ENCODE measurements around the gene SUN5.
A peak's percentile ranks its signal among the peaks of the same experiment; 100 is the strongest.

The SUN5 gene

DNA sequence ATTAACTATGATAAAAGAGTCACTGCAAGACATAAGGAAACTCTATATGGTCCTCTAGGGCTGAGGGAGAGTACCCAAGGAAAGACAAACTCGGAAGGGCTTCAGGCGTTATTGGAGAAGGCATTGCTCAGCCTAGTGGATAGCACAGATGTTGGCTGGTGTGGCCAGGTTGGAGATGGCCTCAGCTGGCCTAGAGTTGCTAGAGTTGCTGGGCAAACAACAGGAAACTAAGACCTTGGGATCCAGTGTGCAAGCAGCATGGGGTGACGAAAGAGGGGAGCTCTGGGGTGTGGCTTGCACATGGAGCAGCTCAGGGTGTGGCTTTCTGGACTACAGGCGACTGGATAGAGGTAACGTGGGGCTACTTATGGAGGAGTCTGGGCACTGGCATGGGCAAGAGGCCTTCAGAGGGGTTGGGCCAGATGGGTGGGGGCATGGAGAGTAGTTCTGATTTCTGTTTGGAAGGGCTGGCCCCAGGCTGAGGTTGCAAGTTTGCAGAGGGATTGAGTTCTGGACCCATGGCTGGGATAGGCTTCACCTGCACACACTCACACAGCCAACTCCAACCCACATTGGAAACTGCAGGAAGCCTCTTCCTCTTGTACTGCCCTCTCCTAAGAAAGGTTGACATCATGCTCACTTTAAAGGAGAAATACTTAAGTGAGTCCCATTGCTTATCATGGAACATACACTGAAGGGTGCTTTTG, 22.0 kb upstream of the SUN5 start:
- DNase-seq = no peak

- DNase-seq = no peak
Observed at GRCh38 chr20:33025318-33025876, 21.2 kb upstream of the SUN5 start.

- no peak for DNase-seq
Observed at GRCh38 chr20:33024609-33025317, 20.5 kb upstream of the SUN5 start.

DNA sequence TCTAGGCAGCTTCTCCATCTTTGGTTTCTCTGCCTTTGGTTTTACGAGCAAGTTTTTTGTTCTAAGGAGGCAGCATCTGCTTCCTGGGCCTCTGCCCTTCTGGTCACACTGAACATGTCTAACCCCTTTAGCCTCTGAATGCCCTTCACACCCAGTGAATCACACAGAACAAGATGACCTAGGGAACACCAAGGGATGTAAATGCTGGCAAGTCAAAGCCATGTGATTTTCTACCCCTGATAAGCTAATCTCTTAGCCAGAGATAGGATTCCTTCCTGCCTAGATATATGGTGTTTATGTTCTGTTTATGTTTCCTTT, 20.0 kb upstream of the SUN5 start:
- no peak for DNase-seq

GRCh38 chr20:33023439-33024242, 19.4 kb upstream of the SUN5 start:
- no peak for DNase-seq

DNA sequence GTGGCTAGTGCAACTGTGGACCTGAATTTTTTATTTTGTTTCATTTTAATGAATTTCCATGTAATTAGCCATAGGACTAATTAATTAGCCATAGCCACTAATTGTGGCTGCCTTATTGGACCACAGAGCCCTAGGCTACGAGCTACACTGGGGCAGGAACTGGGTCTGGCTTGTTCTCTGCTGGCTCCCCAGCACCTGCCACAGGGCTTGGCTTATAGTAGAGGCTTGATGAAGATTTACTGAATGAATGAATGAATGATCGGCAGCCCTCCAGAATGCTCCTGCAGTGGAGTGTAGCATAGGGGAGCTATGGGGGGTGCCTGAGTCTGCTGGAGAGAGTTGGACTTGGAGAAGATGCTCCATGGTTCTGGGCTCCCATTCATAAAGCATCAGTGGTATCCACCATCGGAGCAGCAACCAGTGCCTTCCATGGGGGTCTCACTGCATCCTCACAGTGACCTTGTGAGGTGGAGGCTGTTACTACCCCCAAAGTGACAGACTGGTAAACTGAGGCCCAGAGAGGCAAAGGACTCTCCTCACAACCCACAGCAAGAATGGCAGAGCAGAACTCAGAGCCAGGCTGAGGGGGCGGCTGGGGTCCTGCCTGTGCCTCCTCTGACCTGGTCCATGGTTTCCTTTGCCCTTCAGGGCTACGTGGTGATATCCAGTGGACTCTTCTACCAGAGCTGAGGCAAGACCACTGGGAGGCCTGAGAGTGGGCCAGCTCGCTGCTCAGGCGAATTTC, 18.6 kb upstream of the SUN5 start:
- no peak for DNase-seq

DNA sequence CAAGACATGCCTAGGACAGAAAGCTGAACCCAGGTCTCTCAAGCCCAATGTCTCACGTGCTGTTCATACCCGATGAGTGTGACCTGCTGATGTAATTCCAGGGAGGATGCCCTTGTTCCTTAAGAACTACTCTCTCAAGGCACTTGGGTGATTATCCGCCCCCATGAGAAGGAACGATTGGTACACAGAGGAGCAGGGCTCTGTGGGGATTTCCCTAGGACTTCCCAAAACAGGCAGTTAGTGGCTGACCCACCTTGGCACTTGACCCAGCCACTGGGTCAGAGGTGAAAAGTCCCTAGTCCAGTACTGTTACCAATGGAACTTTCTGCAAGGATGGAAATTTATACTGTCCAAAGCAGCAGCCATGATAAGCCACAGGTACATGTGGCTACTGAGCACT, 18.1 kb upstream of the SUN5 start:
- peak; percentile 67 to 93 for DNase-seq

DNA sequence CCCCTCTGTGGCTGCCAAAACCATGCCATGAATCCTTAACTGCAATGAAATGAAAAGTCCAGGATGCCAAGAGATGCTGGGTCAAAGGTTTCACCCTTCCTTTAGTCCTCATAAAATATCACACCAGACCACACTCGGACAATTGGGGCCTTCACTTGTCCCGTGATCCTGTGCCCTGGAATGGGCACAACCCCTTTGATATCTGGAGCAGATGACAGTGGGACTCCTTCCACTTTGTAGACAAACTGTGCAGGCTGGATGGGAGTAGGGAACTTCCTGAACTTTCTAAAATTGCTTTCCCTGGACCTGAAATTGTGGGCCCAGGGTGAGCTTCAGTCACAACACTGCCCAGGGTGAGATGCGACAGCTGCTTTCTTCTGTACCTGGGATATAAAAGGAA, 17.6 kb upstream of the SUN5 start:
- no peak for DNase-seq

DNA sequence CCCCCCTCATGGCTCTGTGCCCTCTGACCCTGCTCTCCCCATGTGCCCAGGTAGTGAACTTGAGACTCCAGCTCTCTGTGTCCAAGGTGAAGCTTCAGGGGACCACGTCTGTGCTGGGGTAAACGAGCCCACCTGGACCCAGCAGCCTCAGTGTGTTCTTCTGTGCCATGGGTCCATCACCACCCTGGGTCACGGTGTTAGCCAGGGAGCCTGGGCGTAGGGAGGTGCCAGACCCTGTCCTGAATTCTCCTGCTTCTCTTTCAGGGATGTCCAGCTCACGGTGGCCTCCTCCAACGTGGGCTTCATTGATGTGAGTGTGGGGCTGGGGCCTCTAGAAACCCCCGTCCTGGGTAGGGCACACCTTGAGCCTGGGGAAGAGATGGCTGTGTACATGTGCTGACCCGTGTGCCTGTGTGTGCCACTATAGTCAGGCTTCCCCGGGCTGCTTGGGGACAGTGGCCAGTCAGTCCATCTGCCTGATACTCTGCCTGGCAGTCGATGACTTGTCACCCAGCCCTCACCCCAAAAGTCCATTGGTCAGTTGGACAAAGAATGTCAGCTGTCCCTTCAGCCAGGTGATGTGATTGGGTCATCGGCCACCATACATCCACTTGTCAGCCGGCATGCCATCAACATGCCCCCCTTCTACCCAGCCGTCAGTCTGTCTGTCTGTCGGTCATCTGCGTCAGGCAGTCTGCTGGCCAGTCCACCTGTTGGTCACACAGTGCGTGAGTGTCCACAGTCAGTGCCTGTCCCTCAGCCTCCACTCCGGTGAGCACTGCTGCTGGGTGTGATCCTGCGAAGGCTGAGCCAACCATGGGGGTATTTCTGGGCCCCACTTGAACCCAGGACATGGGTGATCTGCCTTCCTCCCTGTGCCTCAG, 16.3 kb upstream of the SUN5 start:
- no peak for DNase-seq

DNA sequence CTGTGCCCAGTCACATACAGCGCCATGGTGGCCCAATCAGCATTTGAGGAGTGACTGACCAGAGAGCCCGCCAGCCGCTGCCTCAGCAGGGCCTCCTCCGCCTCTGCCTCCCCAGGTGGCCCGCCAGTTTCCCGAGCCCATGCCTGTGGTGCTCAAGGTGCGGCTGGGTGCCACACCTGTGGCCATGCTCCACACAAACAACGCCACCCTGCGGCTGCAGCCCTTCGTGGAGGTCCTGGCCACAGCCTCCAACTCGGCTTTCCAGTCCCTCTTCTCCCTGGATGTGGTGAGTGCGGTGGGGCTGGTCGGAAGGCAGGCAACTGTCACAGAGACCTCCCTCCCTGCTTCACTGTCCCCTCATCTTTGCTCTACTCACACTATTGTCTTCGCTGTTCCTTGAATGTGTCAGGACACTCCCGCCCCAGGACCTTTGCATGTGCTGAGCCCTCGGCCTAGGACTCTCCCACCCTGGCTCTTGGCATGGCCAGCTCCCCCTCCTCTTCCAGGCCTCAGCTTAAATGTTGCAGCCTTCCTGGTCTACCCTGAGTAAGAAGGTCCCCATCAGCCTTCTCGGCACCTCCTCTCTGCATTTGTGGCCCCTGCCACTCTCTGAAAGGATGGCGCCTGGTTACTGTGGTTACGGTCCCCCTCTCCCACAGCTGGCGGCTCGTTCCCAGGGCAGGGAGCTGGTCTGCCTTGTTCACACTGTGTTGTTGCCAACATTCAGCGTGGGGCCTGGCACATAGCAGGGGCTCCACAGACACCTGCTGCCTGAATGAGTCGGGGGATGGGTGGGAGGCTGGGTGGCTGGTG, 15.4 kb upstream of the SUN5 start:
- DNase-seq = no peak

DNA sequence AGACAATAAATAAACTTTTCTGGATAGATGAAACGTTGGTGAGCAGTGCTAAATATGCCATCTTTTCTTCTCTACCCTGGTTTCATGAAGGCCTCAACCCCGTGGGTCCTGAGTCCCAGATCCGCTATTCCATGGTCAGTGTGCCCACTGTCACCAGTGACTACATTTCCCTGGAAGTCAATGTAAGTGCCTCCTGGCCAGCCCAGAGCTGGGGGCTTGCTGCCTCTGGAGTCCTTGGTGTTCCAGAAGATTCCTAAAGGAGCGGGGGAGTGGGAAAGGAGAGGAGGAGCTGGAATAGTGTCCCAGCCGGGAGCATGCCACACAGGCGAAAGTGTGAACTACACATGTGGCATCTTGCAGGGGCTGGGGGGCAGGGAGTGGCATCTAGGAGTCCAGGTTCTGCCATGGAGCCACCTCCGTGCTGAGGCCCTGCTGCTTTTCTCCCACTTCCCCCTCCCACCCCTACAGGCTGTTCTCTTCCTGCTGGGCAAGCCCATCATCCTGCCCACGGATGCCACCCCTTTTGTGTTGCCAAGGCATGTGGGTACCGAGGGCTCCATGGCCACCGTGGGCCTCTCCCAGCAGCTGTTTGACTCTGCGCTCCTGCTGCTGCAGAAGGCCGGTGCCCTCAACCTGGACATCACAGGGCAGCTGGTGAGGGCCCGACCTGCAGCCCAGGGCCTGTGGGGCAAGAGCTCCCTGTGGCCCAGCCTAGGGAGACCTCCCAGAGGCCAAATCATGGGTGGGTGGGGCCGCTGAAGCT, 14.1 kb upstream of the SUN5 start:
- DNase-seq = no peak

DNA sequence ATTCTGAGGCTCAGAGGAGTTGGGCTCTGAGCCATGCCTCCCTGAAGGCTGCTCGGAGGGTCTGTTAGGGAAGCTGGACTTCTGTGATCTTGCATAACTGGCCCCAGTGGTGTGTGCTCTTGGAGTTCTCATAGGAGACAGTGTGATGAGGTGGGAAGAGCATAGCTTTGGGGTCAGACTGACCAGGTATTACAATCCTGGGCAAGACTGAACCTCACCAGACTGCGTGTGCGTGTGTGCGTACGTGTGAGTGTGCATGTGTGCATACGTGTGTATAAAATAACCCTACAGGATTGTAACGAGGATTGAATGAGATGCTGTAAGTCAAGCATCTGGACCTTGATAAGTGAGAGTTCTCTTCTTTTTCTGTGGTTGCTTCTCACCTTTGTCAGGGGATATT, 13.3 kb upstream of the SUN5 start:
- no peak for DNase-seq

GRCh38 chr20:33016581-33017109, 12.4 kb upstream of the SUN5 start:
- DNase-seq = no peak

- no peak for DNase-seq
Observed at GRCh38 chr20:33015700-33016580, 11.7 kb upstream of the SUN5 start.

GRCh38 chr20:33015114-33015484, 10.9 kb upstream of the SUN5 start:
- DNase-seq = no peak

DNA sequence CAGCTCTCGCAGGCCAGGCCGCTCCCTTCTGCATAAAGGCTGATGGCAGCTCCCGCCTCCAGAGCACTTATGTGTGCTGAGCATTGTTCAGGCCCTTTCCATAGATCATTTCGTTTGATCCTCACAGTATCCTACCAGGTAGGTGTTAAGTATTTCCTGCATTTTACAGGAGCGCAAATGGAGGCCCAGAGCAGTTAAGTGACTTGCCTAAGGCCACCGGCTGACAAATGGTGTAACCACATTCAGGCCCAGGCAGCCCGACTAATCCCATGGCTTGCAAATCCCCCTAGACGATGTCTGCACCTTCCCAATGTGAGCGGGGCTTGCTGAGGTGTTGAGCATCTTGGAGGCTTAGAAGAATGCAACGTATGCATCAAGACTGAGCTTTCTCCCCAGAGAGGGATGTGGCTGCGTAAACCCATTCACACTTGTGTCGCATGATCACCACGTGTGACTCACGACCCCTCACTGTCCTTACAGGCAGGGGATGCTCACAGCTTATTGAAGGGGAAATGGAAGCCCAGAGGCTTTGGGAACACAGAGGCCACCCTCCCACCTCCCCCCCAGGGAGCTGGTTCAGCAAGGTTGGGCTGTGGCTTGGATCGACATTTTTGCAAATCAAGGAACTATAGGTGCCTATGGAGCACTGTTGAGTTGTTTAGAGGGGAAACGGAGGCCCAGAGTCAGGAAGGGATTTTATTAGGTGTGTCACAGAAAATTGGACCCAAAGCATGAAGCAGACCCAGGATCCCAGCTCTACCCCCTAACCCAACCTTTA, 10.3 kb upstream of the SUN5 start:
- no peak for DNase-seq

DNA sequence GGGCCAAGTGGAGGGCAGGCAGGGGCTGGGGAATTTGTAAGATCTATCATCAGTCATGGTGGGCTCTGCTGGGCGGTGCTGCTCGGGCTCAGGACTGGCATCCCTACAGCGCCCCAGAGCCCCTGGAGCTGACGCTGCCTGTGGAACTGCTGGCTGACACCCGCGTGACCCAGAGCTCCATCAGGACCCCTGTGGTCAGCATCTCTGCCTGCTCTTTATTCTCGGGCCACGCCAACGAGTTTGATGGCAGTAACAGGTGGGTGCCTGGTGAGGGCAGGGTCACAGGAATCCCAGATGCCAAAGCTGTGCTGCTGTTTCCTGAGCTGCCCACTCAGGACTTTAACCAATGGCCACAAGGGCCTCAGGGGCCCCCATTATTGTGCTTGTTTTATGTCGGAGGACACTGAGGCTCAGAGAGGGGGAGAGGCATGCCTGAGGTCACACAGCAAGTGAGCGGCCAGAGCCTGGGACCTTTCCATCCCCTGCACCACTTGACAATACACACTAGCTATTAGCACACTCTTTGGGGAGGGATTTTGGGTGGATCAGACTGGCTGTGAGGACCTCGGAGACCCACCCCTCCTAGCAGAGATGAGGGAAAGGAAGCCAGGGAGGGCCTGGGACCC, 9.6 kb upstream of the SUN5 start:
- DNase-seq = no peak

All from inflammatory macrophage treated with lipopolysaccharide for 1 hour (primary cell).